HG02852 (cell line): ENCODE data around the gene KLC3.
"Not testable (repeated sequence)": the region's sequence is repeated elsewhere in the genome, so short reads cannot be mapped to it uniquely, and the experiment has no call there.

Experiments
- ATAC-seq: cut with Tn5 transposase; IDR thresholded peaks from one replicate; pipeline ENCODE4 v1.9.1; 2021; ENCODE audit warnings: mild to moderate bottlenecking, moderate library complexity; ENCODE audit not compliant: unreplicated experiment

Gene KLC3

DNA sequence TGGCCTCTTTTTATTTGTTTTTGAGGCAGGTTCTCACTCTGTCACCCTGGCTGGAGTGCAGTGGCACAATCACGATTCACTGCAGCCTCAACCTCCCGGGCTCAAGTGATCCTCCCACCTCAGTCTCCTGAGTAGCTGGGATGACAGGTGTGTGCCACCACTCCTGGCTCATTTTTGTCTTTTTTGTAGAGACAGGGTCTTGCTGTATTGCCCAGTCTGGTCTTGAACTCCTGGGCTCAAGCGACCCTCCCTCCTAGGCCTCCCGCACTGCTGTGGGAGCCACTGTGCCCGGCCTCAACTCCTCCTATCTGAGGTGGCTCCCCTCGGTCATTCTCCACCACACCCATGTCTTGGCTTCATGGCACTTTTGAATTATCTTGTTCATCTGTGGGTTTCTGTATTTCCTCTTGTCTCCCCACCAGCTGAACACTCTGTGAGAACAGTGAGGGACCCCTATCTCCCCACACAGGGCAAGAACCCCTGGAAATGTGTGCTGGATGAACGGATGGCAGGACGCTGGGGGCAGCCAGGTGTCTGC lies 25.8 kb upstream of the KLC3 start:
- no peak for ATAC-seq

GRCh38 chr19:45315304-45315703 lies 25.2 kb upstream of the KLC3 start:
- no peak for ATAC-seq

- ATAC-seq: no peak
Observed at GRCh38 chr19:45320997-45321775, 19.4 kb upstream of the KLC3 start.

GRCh38 chr19:45321848-45322247 lies 18.7 kb upstream of the KLC3 start:
- ATAC-seq: no peak

DNA sequence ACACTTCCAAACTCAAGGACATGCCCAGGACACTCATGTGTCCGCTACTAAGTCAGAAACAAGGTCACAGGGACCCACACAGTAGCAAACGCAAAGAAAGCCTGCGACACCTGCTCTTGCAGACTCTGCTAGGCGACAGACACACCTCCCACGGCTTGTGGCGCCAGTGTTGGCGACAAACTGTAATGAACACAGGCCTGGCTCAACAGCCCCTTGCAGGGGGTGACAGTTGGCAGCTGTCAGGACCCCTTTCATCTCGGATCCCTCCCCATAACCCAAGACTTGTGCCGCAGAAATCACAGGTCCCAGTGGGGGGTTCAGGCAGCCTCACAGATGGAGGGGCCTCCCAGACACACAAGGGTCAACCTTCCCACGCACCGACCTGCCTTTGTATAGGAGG lies 18.2 kb upstream of the KLC3 start:
- no peak for ATAC-seq

DNA sequence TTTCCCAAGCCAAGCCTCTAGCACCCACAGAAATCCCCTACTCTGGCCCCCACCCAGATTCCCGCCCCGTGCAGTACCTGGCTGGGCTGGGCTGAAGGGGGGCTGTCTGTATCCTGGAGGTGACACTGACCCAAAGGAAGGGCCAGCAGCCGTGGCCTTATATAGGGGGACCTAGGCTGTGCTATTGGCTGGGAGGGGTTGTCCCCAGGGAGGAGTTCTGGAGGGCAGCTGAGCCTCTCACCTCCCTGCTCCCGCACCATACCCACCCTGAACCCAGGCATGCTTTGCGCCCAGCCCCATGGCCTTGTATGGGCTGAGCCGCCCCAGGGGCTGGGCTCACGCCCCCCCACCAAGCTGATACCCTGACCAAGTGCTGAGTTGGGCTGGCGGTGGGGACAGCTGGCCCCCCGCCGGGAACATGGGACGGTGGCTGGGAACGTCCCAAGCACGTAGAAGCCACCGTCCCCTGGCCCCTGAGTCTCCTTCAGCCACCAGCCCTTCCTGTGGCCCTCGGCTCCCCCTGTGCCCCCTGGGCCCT lies 17.7 kb upstream of the KLC3 start, which contains the start of gene CKM:
Gene CKM (minus strand): TSS at position 132 of the 538 bp plus-strand sequence. CDS start 3,162 bp downstream, outside the sequence.
- no peak for ATAC-seq

DNA sequence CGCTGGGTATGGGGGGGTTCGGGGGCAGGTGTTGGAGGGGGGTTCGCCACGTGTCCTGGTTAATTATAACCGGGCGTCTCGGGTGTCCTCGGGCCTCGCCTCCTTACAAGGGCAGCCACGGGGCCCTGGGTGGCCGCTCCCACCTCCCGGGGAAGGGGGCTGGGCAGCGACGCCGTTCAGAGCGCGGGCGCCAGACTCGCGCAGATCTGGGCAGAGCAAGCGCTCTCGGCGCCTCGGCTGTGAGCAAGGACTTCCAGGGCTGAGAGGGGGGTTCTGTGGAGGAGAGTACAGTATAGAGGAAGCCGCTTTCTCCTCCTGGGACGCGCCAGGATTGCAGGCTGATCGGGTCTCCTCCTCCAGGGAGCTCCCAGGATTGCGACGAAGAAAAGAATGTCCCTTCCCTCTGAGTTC lies 16.9 kb upstream of the KLC3 start:
- ATAC-seq: no peak

DNA sequence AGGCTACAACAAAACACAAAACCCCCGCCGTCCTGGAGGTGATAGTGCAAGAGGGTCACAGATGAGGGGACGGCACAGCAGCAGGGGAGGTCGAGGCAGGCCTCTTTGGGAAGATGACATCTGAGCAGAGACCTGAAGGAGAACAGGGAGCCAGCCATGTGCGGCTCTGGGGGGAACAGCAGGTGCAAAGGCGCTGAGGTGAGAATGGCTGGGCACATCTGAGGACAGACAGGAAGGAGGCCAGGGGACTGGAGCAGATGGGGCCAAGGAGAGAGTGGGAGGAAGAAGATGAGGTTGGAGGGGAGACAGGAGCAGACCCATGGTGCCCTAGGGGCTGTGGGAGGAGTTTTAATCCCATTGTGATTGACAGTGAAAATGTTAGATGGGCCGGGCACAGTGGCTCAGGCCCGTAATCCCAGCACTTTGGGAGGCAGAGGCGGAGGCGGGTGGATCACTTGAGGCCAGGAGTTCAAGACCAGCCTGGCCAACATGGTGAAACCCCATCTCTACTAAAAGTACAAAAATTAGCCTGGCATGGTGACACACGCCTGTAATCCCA lies 16.1 kb upstream of the KLC3 start:
- ATAC-seq: no peak

DNA sequence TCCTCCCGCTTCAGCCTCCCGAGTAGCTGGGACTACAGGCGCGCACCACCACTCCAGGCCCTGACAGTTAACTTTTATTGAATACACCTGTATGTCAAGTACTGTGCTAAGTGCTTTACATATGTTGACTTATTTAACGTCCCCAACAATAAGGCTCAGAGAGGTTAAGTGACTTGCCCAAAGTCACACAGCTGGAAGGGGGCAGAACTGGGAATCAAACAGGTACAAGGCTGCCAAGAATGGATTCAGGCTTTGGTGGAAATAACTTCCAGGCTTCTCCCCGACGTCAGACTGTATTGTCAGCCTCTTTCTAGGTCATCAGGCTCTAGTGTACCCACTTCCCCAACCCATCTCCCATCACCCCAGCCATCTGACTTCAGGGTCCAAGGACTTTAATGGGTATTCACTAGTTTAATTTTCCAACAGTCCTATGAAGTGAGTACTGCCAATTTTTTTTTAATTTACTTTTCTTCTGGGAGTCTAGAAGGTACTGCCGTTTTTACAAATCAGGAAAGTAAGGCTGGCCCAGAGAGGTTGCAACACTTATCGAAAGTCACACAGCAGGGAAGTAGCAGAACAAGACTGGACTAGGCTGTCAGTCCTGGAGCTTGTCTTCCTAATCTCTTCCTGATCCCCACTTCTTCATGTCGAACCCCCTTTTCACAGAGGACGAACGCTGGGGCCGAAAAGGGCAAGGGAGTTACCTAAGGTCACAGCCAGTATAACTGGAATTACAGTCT lies 13.0 kb upstream of the KLC3 start:
- no peak for ATAC-seq

GRCh38 chr19:45331411-45331810 lies 9.1 kb upstream of the KLC3 start:
- ATAC-seq: no peak

GRCh38 chr19:45333609-45334303 lies 6.8 kb upstream of the KLC3 start:
- no peak for ATAC-seq

DNA sequence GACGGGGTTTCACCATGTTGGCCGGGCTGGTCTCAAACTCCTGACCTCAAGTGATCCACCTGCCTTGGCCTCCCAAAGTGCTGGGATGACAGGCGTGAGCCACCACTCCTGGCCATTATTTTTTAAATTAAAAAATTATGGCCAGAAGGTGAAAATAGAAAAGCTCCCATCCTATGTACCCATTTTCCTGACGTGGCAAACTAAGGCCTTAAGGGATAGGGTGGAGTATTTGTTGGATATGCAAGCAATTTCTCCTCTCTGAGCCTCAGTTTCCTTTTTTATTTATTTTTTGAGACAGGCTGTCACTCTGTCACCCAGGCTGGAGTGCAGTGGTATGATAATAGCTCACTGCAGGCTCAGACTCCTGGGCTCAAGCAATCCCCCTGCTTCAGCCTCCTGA lies 5.7 kb upstream of the KLC3 start:
- not testable (repeated sequence) for ATAC-seq

DNA sequence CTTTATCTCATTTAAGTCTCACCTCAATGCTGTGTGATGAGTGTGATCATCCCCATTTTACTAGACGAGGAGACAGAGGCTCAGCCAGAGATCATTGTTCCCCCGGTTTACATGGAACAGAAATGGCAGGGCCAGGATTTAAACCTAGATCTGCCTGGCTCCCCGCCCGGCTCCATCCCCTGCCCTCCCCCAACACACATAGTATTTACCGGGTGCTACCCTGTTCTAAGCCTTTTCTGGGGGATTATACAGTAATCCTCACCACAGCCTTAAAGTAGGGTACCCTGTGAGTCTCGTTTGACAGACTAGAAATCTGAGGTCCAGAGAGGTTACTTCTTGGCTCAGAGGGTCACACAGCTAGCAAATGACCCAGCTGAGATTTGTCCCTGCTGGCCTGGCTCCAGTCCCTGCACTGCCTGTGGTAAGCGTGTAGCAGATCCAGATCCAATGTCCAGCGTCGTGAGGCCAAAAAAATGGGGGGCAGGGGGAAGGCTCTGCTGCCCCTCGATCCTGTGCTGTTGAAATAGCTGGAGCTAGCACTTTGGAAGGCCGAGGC lies 3.8 kb upstream of the KLC3 start:
- no peak for ATAC-seq

DNA sequence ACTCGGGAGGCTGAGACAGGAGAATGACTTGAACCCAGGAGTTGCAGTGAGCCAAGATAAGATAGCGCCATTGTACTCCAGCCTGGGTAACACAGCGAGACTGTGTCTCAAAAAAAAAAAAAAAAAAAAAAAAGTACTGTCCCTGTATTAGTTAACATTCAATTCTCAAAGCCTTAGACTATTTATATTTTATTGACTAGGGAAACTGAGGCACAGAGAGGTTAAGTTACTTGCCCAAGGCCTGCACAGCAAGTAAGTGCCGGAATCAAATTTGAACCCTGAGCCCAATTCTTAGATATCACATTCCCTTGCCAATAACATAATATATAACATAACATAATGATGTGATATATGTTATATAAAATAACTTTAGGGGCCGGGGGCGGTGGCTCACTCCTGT lies 921 bp upstream of the KLC3 start:
- ATAC-seq: no peak

DNA sequence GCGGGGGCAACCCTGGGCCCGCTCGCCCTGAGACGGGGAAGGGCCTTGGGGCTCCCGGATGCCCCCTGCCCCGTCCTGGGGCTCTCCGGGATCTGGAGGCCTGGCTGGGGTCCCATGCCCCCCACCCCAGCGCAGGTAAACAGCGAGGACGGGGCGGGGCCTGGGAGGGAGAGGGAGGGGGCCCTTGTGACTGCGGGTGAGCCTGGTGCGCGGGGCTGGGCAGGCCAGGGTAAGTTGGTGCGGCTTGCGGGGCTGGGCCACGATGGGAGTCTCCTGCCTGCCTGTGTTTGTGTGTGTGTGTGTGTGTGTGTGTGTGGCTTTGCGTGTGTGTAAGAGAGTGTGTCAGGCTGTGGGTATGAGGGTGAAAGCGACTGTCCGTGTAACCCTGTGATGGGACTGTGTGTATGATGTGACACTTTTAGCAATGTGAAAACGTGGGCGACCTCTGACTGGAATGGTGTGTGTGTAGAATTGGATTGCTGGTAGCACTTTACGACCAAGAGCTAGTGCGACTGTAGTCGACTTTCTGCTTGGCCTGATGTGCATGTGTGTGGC lies 426 bp downstream of the KLC3 start:
- ATAC-seq: no peak

DNA sequence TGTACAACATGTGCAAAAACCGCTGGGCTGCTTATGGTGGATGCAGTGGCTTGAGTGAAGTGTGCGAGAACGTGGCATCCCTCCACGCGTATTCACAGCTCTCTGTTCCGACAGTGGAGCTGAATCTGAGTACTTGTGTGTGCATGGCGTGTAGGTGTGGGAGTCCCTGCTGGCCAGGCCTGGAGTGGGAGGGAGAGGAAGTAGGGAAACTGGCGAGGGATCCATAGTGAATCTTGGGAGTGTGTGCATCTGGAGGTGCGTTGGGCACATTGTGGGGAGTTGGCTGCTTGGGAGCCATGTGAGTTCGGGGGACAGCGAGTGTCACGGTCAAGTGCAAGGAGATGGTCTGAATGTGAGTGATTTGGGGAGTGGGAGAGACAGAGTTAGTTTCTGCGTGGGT lies 2.4 kb downstream of the KLC3 start:
- no peak for ATAC-seq

- no peak for ATAC-seq
Observed at GRCh38 chr19:45344621-45345505, 4.3 kb downstream of the KLC3 start.

GRCh38 chr19:45345506-45345860 lies 4.9 kb downstream of the KLC3 start:
- ATAC-seq: no peak

- ATAC-seq: no peak
Observed at GRCh38 chr19:45346449-45346848, 5.9 kb downstream of the KLC3 start.
